Panc1 (cell line): ENCODE data around the gene ZBTB7C. TPM values are rescaled to one million over a fixed set of nuclear protein-coding genes. Genes with fewer than 3 reads are reported as not detected.

Source experiments
- ATAC-seq: fragments of 200-7000 bp; cut with Tn5 transposase; 2 replicates; pipeline ENCODE4 v1.9.1; 2020; ENCODE audit warnings: mild to moderate bottlenecking, moderate library complexity
- BruUV-seq: library from RNA; stranded (reverse); fragments of 400-500 nt; replicated peaks from 2 replicates; lab custom pipeline; 2021; lab: Mats Ljungman, UMichigan
- CTCF ChIA-PET: fragments of 300-600 bp; sonication (Branson Sonifier 250); formaldehyde crosslinking; loops from one replicate; lab custom pipeline; 2022; ENCODE audit warnings: antibody characterized with exemption; lab: Charles Lee
- POLR2A ChIA-PET: fragments of 300-600 bp; sonication (Branson Sonifier 250); formaldehyde crosslinking; loops from one replicate; lab custom pipeline; 2022; ENCODE audit warnings: antibody characterized with exemption; lab: Charles Lee
- DNase-seq: peaks from one replicate; pipeline ENCODE4 v3.0.0-alpha.2; 2010; ENCODE audit warnings: low read depth, low spot score
- H3K27ac ChIP-seq: 2 replicates; pipeline ENCODE4 v1.5.1; 2011; ENCODE audit warnings: mild to moderate bottlenecking, low read length, inconsistent platforms
- H3K27me3 ChIP-seq: fragments of 200-500 bp; sonication (Bioruptor generic); 2 replicates; pipeline ENCODE4 v1.6.0; 2014; ENCODE audit warnings: low read length, inconsistent platforms; ENCODE audit not compliant: control insufficient read depth, insufficient read depth
- H3K36me3 ChIP-seq: fragments of 200-500 bp; sonication (Bioruptor generic); 2 replicates; pipeline ENCODE4 v1.5.1; 2014; ENCODE audit warnings: inconsistent platforms, mild to moderate bottlenecking, low read length, moderate library complexity; ENCODE audit not compliant: control insufficient read depth, insufficient read depth
- H3K4me1 ChIP-seq: 2 replicates; pipeline ENCODE4 v1.5.1; 2011; ENCODE audit warnings: inconsistent platforms, mild to moderate bottlenecking, low read length, moderate library complexity; ENCODE audit not compliant: control insufficient read depth, insufficient read depth
- H3K4me3 ChIP-seq, 2 experiments: 2 replicates each; pipeline ENCODE4 v1.5.1; 2011 to 2012; ENCODE audit warnings: low read depth in 2 of 2, low read length in 2 of 2, mild to moderate bottlenecking in 2 of 2, inconsistent platforms in 1 of 2, moderate library complexity in 1 of 2
- H3K9me3 ChIP-seq: fragments of 200-500 bp; sonication (Bioruptor generic); 2 replicates; pipeline ENCODE4 v1.5.1; 2014; ENCODE audit warnings: low read depth, mild to moderate bottlenecking, inconsistent platforms, low read length, moderate library complexity; ENCODE audit not compliant: control insufficient read depth, insufficient read depth
- POLR2AphosphoS5 ChIP-seq: IDR thresholded peaks from 2 replicates; pipeline ENCODE4 v1.6.1; 2012; ENCODE audit warnings: mild to moderate bottlenecking, low read depth, low read length, moderate library complexity
- SIN3A ChIP-seq: IDR thresholded peaks from 2 replicates; pipeline ENCODE4 v1.6.1; 2012; ENCODE audit warnings: low read depth, mild to moderate bottlenecking, low read length, moderate library complexity, borderline replicate concordance; ENCODE audit not compliant: insufficient read depth
- TCF7L2 ChIP-seq: IDR thresholded peaks from 2 replicates; pipeline ENCODE4 v1.6.1; 2011; ENCODE audit warnings: mild to moderate bottlenecking, low read depth, low read length, inconsistent platforms
- in situ Hi-C: cut with HindIII; loops from 2 replicates; pipeline ENCODE4 v1.10.0; 2016; ENCODE audit warnings: low sequenced_read_pairs, low pct_unique_long_range_greater_than_20kb
- intact Hi-C: fragments of 100-400 bp; cut with micrococcal nuclease; formaldehyde crosslinking; loops from one replicate; pipeline ENCODE4 v1.10.0; 2022; ENCODE audit not compliant: unreplicated experiment
- total RNA-seq: library from RNA; stranded (reverse); gene quantifications from one replicate; pipeline ENCODE4 v1.2.1, GENCODE V29; 2021; ENCODE audit not compliant: unreplicated experiment
- TF ChIP-seq, protein P1 (sequence below), 2 experiments: IDR thresholded peaks; 2 replicates each; pipeline ENCODE4 v1.6.1; 2011 to 2012; ENCODE audit warnings: low read depth in 2 of 2, control low read depth in 1 of 2, low read length in 1 of 2, mild to moderate bottlenecking in 1 of 2, moderate library complexity in 1 of 2; ENCODE audit not compliant: insufficient read depth in 1 of 2
- TF ChIP-seq, protein P2 (sequence below): fragments of 450-650 bp; IDR thresholded peaks from 2 replicates; pipeline ENCODE4 v1.5.1; 2017; ENCODE audit warnings: mild to moderate bottlenecking

Gene ZBTB7C
- total RNA-seq, 1 experiment from 2014 or later = 0.03 TPM

DNA sequence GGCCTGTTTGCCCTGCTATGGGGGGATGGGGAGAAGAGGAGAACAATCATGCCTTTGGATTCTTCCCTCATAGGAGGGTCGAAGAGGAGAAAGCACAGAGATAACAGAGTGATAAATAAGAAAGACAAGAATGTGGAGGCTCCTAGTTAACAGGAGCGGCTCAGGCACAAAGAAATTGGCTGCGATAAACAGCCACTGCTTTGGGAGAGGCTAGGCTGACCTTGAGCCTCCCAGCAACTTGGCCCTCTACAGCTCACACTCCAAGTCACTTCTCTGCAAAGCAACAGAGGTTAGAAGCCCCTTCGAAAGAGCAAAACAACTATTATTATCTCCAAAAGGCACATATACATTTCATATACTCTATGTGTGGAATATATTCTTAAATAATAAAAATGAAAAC, 69.5 kb downstream of the ZBTB7C start:
- in situ Hi-C loops = no loop called here

DNA sequence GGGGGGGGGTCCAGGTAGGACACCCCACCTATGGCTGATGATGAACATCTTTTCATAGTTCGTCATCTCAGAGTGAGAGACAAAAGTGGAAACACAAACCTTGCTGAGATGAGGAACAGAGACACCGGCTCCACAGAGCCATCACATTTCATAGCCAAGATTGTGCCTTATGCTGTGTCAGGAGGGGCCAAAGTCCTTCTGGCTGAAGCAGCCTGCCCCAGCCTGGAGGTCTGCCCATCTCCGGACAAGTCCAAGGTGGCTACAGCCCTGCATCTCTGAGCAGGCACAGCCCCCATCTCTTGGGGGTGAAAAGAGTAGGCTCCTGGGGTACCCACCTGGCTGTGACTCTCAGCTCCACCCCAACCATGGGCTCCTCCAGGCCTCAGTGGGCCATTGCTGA, 70.3 kb downstream of the ZBTB7C start:
- Histone ChIP-seq H3K9me3 (no peaks in the 10 kb centered on the region), H3K4me3 (no peak overlapping the region), H3K4me1 (no peaks in the 10 kb centered on the region), H3K27ac (no peak overlapping the region), H3K27me3 (no peaks in the 10 kb centered on the region; the same call in 1 of the 2 replicates), H3K36me3 (no peaks in the 10 kb centered on the region)
- POLR2A ChIA-PET = no interaction called here
- DNase-seq (no peak), ATAC-seq (no peak)
- no TSS peak for BruUV-seq
- intact Hi-C loops (no loop called here), in situ Hi-C loops (no loop called here)
- TF ChIP-seq TCF7L2 = no peak
- no peak for TF ChIP-seq POLR2AphosphoS5
- TF ChIP-seq, protein P1, sequence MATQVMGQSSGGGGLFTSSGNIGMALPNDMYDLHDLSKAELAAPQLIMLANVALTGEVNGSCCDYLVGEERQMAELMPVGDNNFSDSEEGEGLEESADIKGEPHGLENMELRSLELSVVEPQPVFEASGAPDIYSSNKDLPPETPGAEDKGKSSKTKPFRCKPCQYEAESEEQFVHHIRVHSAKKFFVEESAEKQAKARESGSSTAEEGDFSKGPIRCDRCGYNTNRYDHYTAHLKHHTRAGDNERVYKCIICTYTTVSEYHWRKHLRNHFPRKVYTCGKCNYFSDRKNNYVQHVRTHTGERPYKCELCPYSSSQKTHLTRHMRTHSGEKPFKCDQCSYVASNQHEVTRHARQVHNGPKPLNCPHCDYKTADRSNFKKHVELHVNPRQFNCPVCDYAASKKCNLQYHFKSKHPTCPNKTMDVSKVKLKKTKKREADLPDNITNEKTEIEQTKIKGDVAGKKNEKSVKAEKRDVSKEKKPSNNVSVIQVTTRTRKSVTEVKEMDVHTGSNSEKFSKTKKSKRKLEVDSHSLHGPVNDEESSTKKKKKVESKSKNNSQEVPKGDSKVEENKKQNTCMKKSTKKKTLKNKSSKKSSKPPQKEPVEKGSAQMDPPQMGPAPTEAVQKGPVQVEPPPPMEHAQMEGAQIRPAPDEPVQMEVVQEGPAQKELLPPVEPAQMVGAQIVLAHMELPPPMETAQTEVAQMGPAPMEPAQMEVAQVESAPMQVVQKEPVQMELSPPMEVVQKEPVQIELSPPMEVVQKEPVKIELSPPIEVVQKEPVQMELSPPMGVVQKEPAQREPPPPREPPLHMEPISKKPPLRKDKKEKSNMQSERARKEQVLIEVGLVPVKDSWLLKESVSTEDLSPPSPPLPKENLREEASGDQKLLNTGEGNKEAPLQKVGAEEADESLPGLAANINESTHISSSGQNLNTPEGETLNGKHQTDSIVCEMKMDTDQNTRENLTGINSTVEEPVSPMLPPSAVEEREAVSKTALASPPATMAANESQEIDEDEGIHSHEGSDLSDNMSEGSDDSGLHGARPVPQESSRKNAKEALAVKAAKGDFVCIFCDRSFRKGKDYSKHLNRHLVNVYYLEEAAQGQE (IDR thresholded peaks at IDR 0.05; ENCODE audit: insufficient read depth in 1 of 2, low read depth in 2 of 2, low read length in 1 of 2) = no peak
- TF ChIP-seq, protein P2, sequence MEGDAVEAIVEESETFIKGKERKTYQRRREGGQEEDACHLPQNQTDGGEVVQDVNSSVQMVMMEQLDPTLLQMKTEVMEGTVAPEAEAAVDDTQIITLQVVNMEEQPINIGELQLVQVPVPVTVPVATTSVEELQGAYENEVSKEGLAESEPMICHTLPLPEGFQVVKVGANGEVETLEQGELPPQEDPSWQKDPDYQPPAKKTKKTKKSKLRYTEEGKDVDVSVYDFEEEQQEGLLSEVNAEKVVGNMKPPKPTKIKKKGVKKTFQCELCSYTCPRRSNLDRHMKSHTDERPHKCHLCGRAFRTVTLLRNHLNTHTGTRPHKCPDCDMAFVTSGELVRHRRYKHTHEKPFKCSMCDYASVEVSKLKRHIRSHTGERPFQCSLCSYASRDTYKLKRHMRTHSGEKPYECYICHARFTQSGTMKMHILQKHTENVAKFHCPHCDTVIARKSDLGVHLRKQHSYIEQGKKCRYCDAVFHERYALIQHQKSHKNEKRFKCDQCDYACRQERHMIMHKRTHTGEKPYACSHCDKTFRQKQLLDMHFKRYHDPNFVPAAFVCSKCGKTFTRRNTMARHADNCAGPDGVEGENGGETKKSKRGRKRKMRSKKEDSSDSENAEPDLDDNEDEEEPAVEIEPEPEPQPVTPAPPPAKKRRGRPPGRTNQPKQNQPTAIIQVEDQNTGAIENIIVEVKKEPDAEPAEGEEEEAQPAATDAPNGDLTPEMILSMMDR = no peak
- TF ChIP-seq SIN3A = no peak
- CTCF ChIA-PET = no interaction called here

More for the DNA sequence above, 69.5 kb downstream of the ZBTB7C start:
- ChIA-PET POLR2A (no interaction called here), CTCF (no interaction called here)
- Histone ChIP-seq H3K4me1 (no peaks in the 10 kb centered on the region), H3K36me3 (no peaks in the 10 kb centered on the region), H3K9me3 (no peaks in the 10 kb centered on the region), H3K4me3 (no peak overlapping the region), H3K27me3 (no peaks in the 10 kb centered on the region; the same call in 1 of the 2 replicates), H3K27ac (no peak overlapping the region)
- no peak for TF ChIP-seq POLR2AphosphoS5
- TF ChIP-seq, protein P2 = no peak
- TF ChIP-seq SIN3A = no peak
- TF ChIP-seq, protein P1 (IDR thresholded peaks at IDR 0.05; ENCODE audit: insufficient read depth in 1 of 2, low read depth in 2 of 2, low read length in 1 of 2) = no peak
- intact Hi-C loops = no loop called here
- no peak for DNase-seq
- no peak for ATAC-seq
- no TSS peak for BruUV-seq
